Measurements from ENCODE around the gene PECR. TPM values are rescaled to one million over a fixed set of nuclear protein-coding genes. Genes with fewer than 3 reads are reported as not detected.
"Not testable (repeated sequence)": the region's sequence is repeated elsewhere in the genome, so short reads cannot be mapped to it uniquely, and the experiment has no call there.

The PECR gene
- total and polyA plus RNA-seq, 2 of the 13 experiments (the other 11 are each of a cell fraction or from before 2014, with no cell fraction given) = 151 to 153 TPM

DNA sequence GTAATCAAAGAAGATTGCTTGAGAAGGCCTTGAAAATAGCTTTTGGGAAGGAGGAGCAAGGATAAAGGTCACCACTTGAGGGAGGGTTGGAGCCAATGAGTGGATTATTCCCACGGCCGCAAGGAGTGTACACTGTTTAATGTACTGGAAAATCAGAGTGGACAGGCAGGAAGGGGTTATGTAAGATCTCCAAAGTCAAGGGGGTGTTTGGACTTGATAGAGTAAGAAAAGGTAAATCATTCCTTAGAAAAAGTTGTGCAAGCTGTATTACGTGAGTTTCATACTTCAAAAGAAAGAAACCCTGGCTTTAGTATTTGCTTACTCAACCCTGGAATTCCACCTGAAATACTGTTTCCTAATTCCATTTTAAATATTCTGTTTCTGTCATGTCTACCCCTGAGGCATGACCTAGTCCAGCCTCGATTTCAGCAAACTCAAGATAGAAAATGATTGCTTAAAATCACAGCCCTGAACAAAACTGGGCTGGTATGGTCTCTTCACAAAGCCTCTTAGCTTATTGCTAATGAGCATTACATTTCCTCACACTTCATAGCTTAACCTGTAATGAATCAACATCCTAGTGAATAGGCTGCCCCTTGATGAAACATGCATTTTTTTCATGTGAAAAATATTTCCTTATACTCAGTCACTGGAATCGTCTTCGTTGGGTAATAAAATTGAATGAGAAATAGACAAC is 69.3 kb downstream of the PECR start (continued):
- TF ChIP-seq, protein P1, sequence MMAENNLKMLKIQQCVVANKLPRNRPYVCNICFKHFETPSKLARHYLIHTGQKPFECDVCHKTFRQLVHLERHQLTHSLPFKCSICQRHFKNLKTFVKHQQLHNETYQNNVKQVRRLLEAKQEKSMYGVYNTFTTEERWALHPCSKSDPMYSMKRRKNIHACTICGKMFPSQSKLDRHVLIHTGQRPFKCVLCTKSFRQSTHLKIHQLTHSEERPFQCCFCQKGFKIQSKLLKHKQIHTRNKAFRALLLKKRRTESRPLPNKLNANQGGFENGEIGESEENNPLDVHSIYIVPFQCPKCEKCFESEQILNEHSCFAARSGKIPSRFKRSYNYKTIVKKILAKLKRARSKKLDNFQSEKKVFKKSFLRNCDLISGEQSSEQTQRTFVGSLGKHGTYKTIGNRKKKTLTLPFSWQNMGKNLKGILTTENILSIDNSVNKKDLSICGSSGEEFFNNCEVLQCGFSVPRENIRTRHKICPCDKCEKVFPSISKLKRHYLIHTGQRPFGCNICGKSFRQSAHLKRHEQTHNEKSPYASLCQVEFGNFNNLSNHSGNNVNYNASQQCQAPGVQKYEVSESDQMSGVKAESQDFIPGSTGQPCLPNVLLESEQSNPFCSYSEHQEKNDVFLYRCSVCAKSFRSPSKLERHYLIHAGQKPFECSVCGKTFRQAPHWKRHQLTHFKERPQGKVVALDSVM (CRISPR knock-in tag; IDR thresholded peaks at IDR 0.05) = no peak
- no peak; the same call in 1 of the 2 replicates for TF ChIP-seq STAG1 (CRISPR knock-in tag; IDR thresholded peaks at IDR 0.05)

DNA sequence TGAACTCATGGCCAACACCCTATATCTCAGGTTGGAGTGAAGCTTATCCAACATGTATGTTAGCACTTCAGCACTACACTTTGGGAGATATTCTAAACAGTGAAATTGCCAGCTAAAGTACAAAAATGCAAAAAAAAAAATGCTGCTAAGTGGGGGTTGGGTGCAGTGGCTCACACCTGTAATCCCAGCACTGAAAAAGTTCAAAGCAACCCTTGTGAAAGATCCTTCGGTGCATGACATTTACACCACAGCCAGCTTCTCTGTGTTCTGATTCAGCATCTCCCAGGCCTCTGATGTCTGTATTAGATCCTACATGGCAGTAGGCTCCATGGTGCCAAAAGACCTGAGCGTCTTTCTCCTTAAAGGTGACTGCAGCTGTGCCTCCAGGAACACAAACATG is 72.4 kb downstream of the PECR start:
- ATAC-seq; H3K4me2 ChIP-seq (ENCODE audit: low read depth, low read length); CTCF ChIA-PET (ENCODE audit: low intra/inter-chr PET ratio, low total read pairs); H3K27ac ChIP-seq (ENCODE audit: extremely low read length, insufficient read depth, low read length); H3K9ac ChIP-seq (ENCODE audit: insufficient read depth, low read depth, low read length); FAIRE-seq; H3K27me3 ChIP-seq (ENCODE audit: control insufficient read depth in 1 of 2, insufficient read depth in 2 of 2, low read length in 2 of 2); in situ Hi-C loops (cut with HindIII; ENCODE audit: extremely low pct_ligation_motif_present, low pct_unique_long_range_greater_than_20kb); H3K9me3 ChIP-seq (ENCODE audit: low read length); POLR2A ChIA-PET; H4K20me1 ChIP-seq (ENCODE audit: insufficient read depth, low read length); BruUV-seq (replicated peaks); H3K4me3 ChIP-seq (replicated peaks in 1 of 3; ENCODE audit: insufficient read depth in 1 of 3, low read depth in 2 of 3, low read length in 3 of 3); intact Hi-C loops (cut with micrococcal nuclease; ENCODE audit: unreplicated experiment); H2AFZ ChIP-seq (ENCODE audit: low read length); H3K36me3 ChIP-seq (replicated peaks in 1 of 2; ENCODE audit: control insufficient read depth in 1 of 2, insufficient read depth in 2 of 2, low read length in 2 of 2); DNase-seq (ENCODE audit: low spot score): not testable (repeated sequence)
- H3K79me2 ChIP-seq (ENCODE audit: insufficient read depth, low read length) = peaks cover 49% of the 10 kb centered on the region
- H3K4me1 ChIP-seq (ENCODE audit: insufficient read depth, low read length) = peaks cover 25% of the 10 kb centered on the region
- WGBS (ENCODE audit: low lambda C conversion rate) = 94% methylated on average over 2 of the region's 2 CpGs

DNA sequence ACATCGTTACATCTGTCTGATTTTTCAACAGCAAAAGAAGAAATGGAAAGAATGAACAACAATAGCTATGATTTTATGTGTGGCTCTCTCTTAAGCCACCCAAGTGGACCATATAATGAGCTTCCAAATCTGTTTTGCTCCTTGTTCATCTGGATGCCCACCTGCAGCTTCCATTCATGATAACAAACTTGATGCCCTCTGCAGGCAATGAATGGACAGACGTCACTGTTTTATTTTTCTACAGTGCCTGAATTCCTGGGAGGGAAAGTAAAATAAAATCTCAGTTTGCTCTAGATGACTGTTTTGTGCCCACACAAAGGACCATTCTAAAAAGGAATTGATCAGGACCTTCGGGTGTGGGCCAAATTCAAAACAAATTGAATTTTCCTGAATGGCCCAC is 73.2 kb downstream of the PECR start:
- no peak for FAIRE-seq
- Histone ChIP-seq H3K79me2 (ENCODE audit: insufficient read depth, low read length) (peaks cover 54% of the 10 kb centered on the region), H3K4me3 (replicated peaks in 1 of 3; ENCODE audit: insufficient read depth in 1 of 3, low read depth in 2 of 3, low read length in 3 of 3) (no peak overlapping the region), H3K9ac (ENCODE audit: insufficient read depth, low read depth, low read length) (no peak overlapping the region), H3K4me1 (ENCODE audit: insufficient read depth, low read length) (peaks cover 31% of the 10 kb centered on the region), H4K20me1 (ENCODE audit: insufficient read depth, low read length) (peaks cover 2% of the 10 kb centered on the region; the same call in 1 of the 2 replicates), H3K27me3 (ENCODE audit: control insufficient read depth in 1 of 2, insufficient read depth in 2 of 2, low read length in 2 of 2) (no peaks in the 10 kb centered on the region), H3K27ac (ENCODE audit: extremely low read length, insufficient read depth, low read length) (no peak overlapping the region), H3K9me3 (ENCODE audit: low read length) (no peaks in the 10 kb centered on the region), H3K4me2 (ENCODE audit: low read depth, low read length) (no peak overlapping the region), H3K36me3 (replicated peaks in 1 of 2; ENCODE audit: control insufficient read depth in 1 of 2, insufficient read depth in 2 of 2, low read length in 2 of 2) (peaks cover 3 to 4% of the 10 kb centered on the region in 2 experiments; a peak in 3 of 5 replicates), H2AFZ (ENCODE audit: low read length) (no peak overlapping the region)
- no peak for DNase-seq (ENCODE audit: low spot score)
- no peak for ATAC-seq
- TF ChIP-seq, protein P2, sequence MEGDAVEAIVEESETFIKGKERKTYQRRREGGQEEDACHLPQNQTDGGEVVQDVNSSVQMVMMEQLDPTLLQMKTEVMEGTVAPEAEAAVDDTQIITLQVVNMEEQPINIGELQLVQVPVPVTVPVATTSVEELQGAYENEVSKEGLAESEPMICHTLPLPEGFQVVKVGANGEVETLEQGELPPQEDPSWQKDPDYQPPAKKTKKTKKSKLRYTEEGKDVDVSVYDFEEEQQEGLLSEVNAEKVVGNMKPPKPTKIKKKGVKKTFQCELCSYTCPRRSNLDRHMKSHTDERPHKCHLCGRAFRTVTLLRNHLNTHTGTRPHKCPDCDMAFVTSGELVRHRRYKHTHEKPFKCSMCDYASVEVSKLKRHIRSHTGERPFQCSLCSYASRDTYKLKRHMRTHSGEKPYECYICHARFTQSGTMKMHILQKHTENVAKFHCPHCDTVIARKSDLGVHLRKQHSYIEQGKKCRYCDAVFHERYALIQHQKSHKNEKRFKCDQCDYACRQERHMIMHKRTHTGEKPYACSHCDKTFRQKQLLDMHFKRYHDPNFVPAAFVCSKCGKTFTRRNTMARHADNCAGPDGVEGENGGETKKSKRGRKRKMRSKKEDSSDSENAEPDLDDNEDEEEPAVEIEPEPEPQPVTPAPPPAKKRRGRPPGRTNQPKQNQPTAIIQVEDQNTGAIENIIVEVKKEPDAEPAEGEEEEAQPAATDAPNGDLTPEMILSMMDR (CRISPR knock-in tag; IDR thresholded peaks at IDR 0.05) = peak; percentile 22; the same call in 1 of the 2 replicates
- TF ChIP-seq STAG1 (CRISPR knock-in tag; IDR thresholded peaks at IDR 0.05) (peak; percentile 29; the same call in 1 of the 2 replicates), ZNF296 (CRISPR knock-in tag; conservative IDR thresholded peaks at IDR 0.05) (no peak)
- in situ Hi-C loops (cut with HindIII; ENCODE audit: extremely low pct_ligation_motif_present, low pct_unique_long_range_greater_than_20kb) = no loop called here
- BruUV-seq (replicated peaks) = no TSS peak
- WGBS (ENCODE audit: low lambda C conversion rate) = 89% methylated on average over 3 of the region's 3 CpGs
- intact Hi-C loops (cut with micrococcal nuclease; ENCODE audit: unreplicated experiment) = no loop called here
- POLR2A ChIA-PET = interaction anchor here (1.2 kb wide), 1 partner anchor 20 kb away, joined by 4 read pairs; no protein-coding TSS in a partner anchor
- CTCF ChIA-PET (ENCODE audit: low intra/inter-chr PET ratio, low total read pairs) = no interaction called here
